ENCODE results near the gene CHMP2A.

Gene CHMP2A

DNA sequence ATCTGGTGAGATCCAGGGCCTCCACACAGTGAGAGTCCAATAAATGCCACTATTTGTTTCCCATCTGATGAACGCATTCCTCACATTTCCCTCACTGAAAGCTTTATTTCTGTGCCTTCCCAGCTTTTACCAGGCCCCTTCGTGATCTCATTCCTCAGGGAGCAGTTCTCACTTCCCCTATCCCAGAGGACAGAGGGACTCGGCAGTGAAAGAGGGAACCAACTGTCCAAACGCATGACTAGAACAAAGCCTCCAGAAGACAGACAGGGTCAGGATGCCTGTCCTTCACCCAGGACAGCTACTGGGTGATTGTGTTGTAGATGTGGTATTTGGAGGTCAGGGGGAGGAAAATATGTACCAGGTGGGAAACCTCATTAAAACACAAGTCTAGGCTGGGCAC is 33.3 kb downstream of the CHMP2A start:
- H3K4me3 ChIP-seq = no peak overlapping the region
- H3K27ac ChIP-seq = no peak overlapping the region
- DNase-seq (ENCODE audit: low spot score) = no peak
- TF ChIP-seq CTCF (IDR thresholded peaks at IDR 0.05) = no peak

DNA sequence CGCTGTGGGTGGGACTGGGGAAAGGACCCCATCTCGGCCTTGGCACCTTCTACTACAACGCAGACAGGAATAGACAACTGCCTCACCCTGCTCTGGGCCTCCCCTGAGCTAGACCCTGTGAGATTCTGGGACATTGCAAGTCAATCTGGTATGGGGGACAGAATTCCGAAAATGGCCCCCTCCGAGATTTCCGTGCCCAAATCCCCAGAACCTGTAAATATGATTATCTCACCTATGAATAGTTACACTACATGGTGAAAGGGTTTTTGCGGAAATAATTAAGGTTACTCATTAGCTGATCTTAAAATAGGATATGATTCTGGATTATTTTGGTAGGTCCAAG is 34.7 kb downstream of the CHMP2A start:
- Histone ChIP-seq H3K4me3 (peak overlapping the region; percentile 93), H3K27ac (peak overlapping the region; percentile 91 to 98)
- no peak for TF ChIP-seq CTCF (IDR thresholded peaks at IDR 0.05)
- no peak for DNase-seq (ENCODE audit: low spot score)

DNA sequence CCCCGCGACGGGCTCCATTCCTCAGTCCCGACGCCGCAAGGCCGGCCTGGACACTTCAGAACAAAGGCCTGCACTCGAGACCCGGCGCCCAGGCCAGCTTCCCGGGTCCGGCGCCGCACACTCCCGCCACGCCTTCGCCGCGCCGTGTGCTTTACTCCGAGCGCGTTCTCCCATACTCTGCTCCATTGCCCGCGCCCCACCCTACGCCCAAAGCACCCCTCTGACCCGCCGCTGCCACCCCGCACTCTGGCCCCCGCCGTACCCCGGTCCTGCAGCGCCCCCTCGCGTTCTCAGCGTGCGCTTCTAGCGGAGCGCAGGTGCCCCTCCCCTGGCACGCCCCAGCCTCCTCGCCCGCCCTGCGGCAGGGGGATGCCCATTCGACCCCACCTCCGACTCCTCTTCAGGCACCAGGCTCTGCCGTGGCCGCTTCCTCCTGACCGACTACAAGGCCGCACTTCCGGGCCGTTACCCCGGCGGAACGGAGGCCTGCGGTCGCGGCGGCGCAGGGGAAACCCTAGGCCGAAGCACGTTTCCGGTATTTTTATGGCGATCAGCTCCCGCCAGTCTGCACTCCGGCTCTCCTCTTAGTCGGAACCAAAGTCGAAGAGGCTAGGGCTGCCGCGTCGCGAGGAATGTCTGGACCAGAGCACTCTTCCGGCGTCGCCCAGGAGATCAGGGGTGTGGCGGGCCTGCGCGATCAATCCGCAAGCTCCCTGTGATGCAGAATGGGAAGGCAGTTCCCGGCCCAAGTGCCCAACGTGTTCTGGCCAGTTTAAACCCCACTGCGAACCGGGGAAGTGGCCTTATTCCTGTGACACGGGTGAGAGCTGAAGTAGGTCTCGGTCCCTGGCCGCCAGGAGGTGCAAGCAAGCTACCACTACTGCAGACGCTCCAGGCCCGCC is 35.3 kb downstream of the CHMP2A start, which contains the start of gene ZBTB45:
ZBTB45 (minus strand) TSS at position 456 of the 902 bp plus-strand sequence. CDS start 2,137 bp downstream, outside the sequence.
- Histone ChIP-seq H3K4me3 (peak within 1 kb of the TSS; percentile 93), H3K27ac (peak within 1 kb of the TSS; percentile 91 to 98)
- TF ChIP-seq CTCF (IDR thresholded peaks at IDR 0.05) = peak; percentile 51
- peak; percentile 95 for DNase-seq (ENCODE audit: low spot score)

DNA sequence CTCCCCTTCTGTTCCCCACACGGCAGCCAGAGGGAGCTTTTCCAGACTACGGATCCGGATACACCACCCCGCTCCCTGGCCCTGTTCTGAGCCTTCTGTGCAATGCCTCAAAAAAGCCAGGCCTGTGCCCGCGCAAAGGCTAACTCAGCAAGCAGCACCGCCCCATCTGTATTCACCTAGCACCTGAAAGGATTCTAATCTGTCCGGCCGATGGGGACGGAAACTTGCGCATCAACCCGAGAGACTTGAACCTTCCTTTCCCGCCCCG is 35.9 kb downstream of the CHMP2A start:
- TF ChIP-seq CTCF (IDR thresholded peaks at IDR 0.05) = no peak
- peak; percentile 78 for DNase-seq (ENCODE audit: low spot score)
- H3K27ac ChIP-seq = peak overlapping the region; percentile 91 to 98
- peak overlapping the region; percentile 93 for H3K4me3 ChIP-seq

- H3K27ac ChIP-seq = peak overlapping the region; percentile 91 to 98
- no peak for TF ChIP-seq CTCF (IDR thresholded peaks at IDR 0.05)
- DNase-seq (ENCODE audit: low spot score) = no peak
- peak overlapping the region; percentile 93 for H3K4me3 ChIP-seq
Measured at GRCh38 chr19:58518256-58519086, 36.4 kb downstream of the CHMP2A start.

GRCh38 chr19:58516964-58517833 is 37.7 kb downstream of the CHMP2A start:
- TF ChIP-seq CTCF (IDR thresholded peaks at IDR 0.05) = no peak
- no peak for DNase-seq (ENCODE audit: low spot score)
- peak overlapping the region; percentile 93 for H3K4me3 ChIP-seq
- peak overlapping the region in 1 of 2 donors; percentile 98 for H3K27ac ChIP-seq
